Stomach smooth muscle (tissue), 2 donors: ENCODE data around the gene PPM1D.

Experiments used
- H3K27ac ChIP-seq: one replicate; pipeline ENCODE4 v1.7.0; 2013; ENCODE audit warnings: mild to moderate bottlenecking, low read length, inconsistent platforms
- H3K27me3 ChIP-seq, 2 donors: one replicate each; pipeline ENCODE4 v1.7.0; 2013; ENCODE audit warnings: low read length in 2 of 2; ENCODE audit not compliant: insufficient read depth in 2 of 2, control insufficient read depth in 1 of 2
- H3K36me3 ChIP-seq, 2 donors: one replicate each; pipeline ENCODE4 v1.7.0; 2013; ENCODE audit warnings: low read length in 2 of 2; ENCODE audit not compliant: control insufficient read depth in 2 of 2, insufficient read depth in 2 of 2
- H3K4me1 ChIP-seq: one replicate; pipeline ENCODE4 v1.7.0; 2013; ENCODE audit warnings: low read length; ENCODE audit not compliant: control insufficient read depth, insufficient read depth
- H3K4me3 ChIP-seq, 2 donors: one replicate each; pipeline ENCODE4 v1.7.0; 2013; ENCODE audit warnings: low read length in 2 of 2
- H3K9ac ChIP-seq, 2 donors: one replicate each; pipeline ENCODE4 v1.7.0; 2013; ENCODE audit warnings: low read length in 2 of 2, mild to moderate bottlenecking in 1 of 2
- H3K9me3 ChIP-seq, 2 donors: one replicate each; pipeline ENCODE4 v1.7.0; 2013; ENCODE audit warnings: low read length in 2 of 2; ENCODE audit not compliant: control insufficient read depth in 2 of 2
- donor health status: healthy.
- donor health status: Pancreatic carcinoma.

The PPM1D gene

DNA sequence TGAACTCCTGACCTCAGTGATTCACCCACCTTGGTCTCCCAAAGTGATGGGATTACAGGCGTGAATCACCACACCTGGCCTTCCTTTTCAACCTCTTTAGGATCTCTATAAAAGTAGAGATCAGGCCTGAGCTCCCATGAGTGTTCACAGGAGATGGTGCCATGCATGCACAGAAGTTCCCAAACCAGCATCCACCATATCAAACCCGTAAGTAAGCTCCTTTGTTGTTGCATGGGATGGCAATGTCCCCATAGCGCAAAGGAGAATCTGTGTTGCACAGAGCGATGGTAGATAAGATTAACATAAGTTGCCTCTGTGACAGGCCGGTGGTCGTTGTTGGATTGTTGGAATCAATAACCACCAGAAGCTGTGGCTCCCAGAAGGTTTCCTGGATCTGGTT is 34.8 kb upstream of the PPM1D start:
- H3K27ac ChIP-seq = no peak overlapping the region
- no peaks in the 10 kb centered on the region for H3K27me3 ChIP-seq
- no peak overlapping the region for H3K9ac ChIP-seq
- no peaks in the 10 kb centered on the region for H3K4me1 ChIP-seq
- no peaks in the 10 kb centered on the region for H3K36me3 ChIP-seq
- H3K9me3 ChIP-seq = no peaks in the 10 kb centered on the region
- H3K4me3 ChIP-seq = no peak overlapping the region

- no peak overlapping the region for H3K27ac ChIP-seq
- no peak overlapping the region for H3K9ac ChIP-seq
- H3K4me3 ChIP-seq = no peak overlapping the region
- no peaks in the 10 kb centered on the region for H3K27me3 ChIP-seq
- H3K9me3 ChIP-seq = no peaks in the 10 kb centered on the region
- H3K4me1 ChIP-seq = peaks cover 3% of the 10 kb centered on the region
- H3K36me3 ChIP-seq = no peaks in the 10 kb centered on the region
Measured at GRCh38 chr17:60573236-60574051, 26.5 kb upstream of the PPM1D start.

GRCh38 chr17:60577147-60577915 is 22.7 kb upstream of the PPM1D start:
- Histone ChIP-seq H3K27me3 (no peaks in the 10 kb centered on the region), H3K4me3 (peak overlapping the region; percentile 68 to 73), H3K36me3 (no peaks in the 10 kb centered on the region), H3K9me3 (no peaks in the 10 kb centered on the region), H3K4me1 (peaks cover 3% of the 10 kb centered on the region), H3K27ac (peak overlapping the region; percentile 73), H3K9ac (peak overlapping the region; percentile 48 to 52)

GRCh38 chr17:60579090-60579489 is 20.9 kb upstream of the PPM1D start:
- H3K27ac ChIP-seq = peak overlapping the region; percentile 24
- no peak overlapping the region for H3K9ac ChIP-seq
- H3K4me3 ChIP-seq = no peak overlapping the region
- peaks cover 3% of the 10 kb centered on the region for H3K4me1 ChIP-seq
- H3K36me3 ChIP-seq = no peaks in the 10 kb centered on the region
- no peaks in the 10 kb centered on the region for H3K9me3 ChIP-seq
- no peaks in the 10 kb centered on the region for H3K27me3 ChIP-seq

- Histone ChIP-seq H3K9ac (no peak overlapping the region), H3K27me3 (no peaks in the 10 kb centered on the region), H3K4me3 (no peak overlapping the region), H3K4me1 (peaks cover 3% of the 10 kb centered on the region), H3K27ac (no peak overlapping the region), H3K9me3 (no peaks in the 10 kb centered on the region), H3K36me3 (no peaks in the 10 kb centered on the region)
Measured at GRCh38 chr17:60579551-60579950, 20.4 kb upstream of the PPM1D start.

DNA sequence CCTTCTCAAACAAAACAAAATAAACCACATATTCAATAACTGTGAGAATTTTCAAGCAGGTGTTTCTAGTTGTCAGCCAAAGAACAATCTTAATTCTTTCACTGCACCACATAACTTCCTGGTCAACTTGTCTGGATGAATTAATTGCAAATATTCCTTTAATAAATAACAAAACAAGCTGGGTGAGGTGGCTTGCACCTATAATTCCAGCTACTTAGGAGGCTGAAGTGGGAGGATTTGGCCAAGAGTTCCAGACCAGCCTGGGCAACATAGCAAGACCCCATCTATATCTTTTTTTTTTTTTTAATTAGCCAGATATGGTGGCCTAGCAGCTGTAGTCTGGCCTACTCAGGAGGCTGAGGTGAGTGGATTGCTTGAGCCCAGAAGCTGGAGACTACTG is 17.0 kb upstream of the PPM1D start:
- H3K9me3 ChIP-seq = no peaks in the 10 kb centered on the region

GRCh38 chr17:60585887-60586286 is 14.1 kb upstream of the PPM1D start:
- no peak overlapping the region for H3K9ac ChIP-seq
- H3K4me1 ChIP-seq = no peaks in the 10 kb centered on the region
- no peaks in the 10 kb centered on the region for H3K27me3 ChIP-seq
- H3K27ac ChIP-seq = no peak overlapping the region
- H3K4me3 ChIP-seq = no peak overlapping the region
- no peaks in the 10 kb centered on the region for H3K36me3 ChIP-seq
- H3K9me3 ChIP-seq = no peaks in the 10 kb centered on the region

More for the DNA sequence above, 17.0 kb upstream of the PPM1D start:
- Histone ChIP-seq H3K9ac (no peak overlapping the region), H3K4me3 (no peak overlapping the region), H3K27me3 (no peaks in the 10 kb centered on the region), H3K4me1 (no peaks in the 10 kb centered on the region), H3K36me3 (no peaks in the 10 kb centered on the region), H3K27ac (no peak overlapping the region)

GRCh38 chr17:60586288-60586974 is 13.6 kb upstream of the PPM1D start:
- Histone ChIP-seq H3K9me3 (no peaks in the 10 kb centered on the region), H3K36me3 (no peaks in the 10 kb centered on the region), H3K27ac (no peak overlapping the region), H3K9ac (no peak overlapping the region), H3K4me1 (no peaks in the 10 kb centered on the region), H3K4me3 (no peak overlapping the region), H3K27me3 (no peaks in the 10 kb centered on the region)

DNA sequence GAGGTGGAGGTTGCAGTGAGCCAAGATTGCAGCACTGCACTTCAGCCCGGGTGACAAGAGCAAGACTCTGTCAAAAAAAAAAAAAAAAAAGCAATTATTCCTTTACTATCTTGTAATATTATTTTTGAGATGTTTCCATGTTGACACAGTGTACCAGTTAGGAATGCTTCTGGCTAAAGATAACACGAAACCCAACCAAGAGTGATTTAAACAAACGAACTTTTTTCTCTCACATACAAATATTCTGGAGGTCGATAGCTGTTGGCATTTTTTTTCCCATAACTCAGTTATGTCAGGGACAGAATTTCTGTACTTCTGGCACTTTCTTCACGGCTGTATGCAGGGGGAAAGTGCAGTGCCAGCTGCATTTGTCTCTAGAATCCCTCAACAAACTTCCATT is 9.9 kb upstream of the PPM1D start:
- H3K27me3 ChIP-seq = no peaks in the 10 kb centered on the region
- H3K36me3 ChIP-seq = no peaks in the 10 kb centered on the region
- no peak overlapping the region for H3K4me3 ChIP-seq
- H3K4me1 ChIP-seq = no peaks in the 10 kb centered on the region
- no peak overlapping the region for H3K27ac ChIP-seq
- no peak overlapping the region for H3K9ac ChIP-seq
- H3K9me3 ChIP-seq = no peaks in the 10 kb centered on the region

- Histone ChIP-seq H3K9ac (no peak overlapping the region), H3K9me3 (no peaks in the 10 kb centered on the region), H3K4me1 (no peaks in the 10 kb centered on the region), H3K27ac (no peak overlapping the region), H3K36me3 (no peaks in the 10 kb centered on the region), H3K27me3 (no peaks in the 10 kb centered on the region), H3K4me3 (no peak overlapping the region)
Measured at GRCh38 chr17:60592750-60593149, 7.2 kb upstream of the PPM1D start.
